Heart left ventricle (tissue), 13 donors: ENCODE measurements around the gene CCDC27.

Experiments used
- POLR2A ChIP-seq, 2 donors: fragments of 450-650 bp; IDR thresholded peaks; one replicate each; pipeline ENCODE4 v1.6.1; 2017; ENCODE audit warnings: antibody characterized with exemption in 2 of 2, mild to moderate bottlenecking in 2 of 2, moderate library complexity in 2 of 2
- TF ChIP-seq, protein P1 (sequence below), 12 donors: fragments of 200-600 bp; sonication (generic) in 4 of 12; IDR thresholded peaks; one replicate each; pipeline versions ENCODE4 v1.5.0 to v1.8.0; 2018 to 2022; ENCODE audit warnings: antibody characterized with exemption in 12 of 12, mild to moderate bottlenecking in 5 of 12
- donor health status: ischemic (EF 13 %, LVEDD 7.1; RV severe dilation, severe dysfunction).
- donor health status: DM: no; HTN: yes; CAD: no.
- donor health status: DM: no; HTN: no; CAD: no.
- donor health status: ischemic (EF 25% LVEDD 6.9; RV normal size, moderate dysfunction).
- donor health status: ischemic (EF 25% LVEDD 5.7; RV mildly dilated, moderate dysfunction).
- donor health status: ischemic (EF 35%, LVEDD 5.7; RV mildly dilated, moderate dysfunction).
- donor health status: nonischemic (EF 11% LVEDD 7.7; RV severe dilation, severe dysfunction).
- donor health status: DM: yes; HTN: yes; CAD: no.
- donor health status: PGD.
- donor health status: ischemic (EF 29% LVEDD 5.4; RV normal size, mild dysfunction).
- donor health status: nonischemic (EF 23%, LVEDD 6.1; RV moderate dilation, normal function).

DNA sequence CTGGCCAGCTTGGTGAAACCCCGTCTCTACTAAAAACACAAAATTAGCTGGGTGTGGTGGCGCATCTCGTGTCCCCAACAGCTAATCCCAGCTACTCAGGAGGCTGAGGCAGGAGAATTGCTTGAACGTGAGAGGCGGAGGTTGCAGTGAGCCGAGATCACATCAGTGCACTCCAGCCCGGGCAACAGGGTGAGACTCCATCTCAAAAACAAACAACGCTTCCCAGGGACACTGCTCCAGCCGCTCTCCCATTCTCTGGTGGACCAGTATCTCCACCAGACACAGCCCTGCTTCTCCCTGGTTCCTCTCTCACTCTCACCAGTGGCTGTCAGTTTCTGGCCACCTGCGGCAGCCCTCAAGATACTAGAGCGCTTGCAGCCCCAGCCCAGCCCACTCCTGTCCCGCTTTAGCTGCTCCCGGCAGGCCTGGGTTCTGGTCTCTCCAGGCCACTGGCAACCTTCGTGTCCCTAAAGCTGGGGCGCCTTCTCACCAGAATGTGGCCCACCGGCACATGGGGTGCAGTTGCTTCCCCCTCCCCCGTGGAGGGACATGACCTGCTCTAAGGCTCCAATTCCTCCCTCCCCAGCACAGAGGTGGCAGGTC, 65.0 kb downstream of the CCDC27 start:
- TF ChIP-seq, protein P1, sequence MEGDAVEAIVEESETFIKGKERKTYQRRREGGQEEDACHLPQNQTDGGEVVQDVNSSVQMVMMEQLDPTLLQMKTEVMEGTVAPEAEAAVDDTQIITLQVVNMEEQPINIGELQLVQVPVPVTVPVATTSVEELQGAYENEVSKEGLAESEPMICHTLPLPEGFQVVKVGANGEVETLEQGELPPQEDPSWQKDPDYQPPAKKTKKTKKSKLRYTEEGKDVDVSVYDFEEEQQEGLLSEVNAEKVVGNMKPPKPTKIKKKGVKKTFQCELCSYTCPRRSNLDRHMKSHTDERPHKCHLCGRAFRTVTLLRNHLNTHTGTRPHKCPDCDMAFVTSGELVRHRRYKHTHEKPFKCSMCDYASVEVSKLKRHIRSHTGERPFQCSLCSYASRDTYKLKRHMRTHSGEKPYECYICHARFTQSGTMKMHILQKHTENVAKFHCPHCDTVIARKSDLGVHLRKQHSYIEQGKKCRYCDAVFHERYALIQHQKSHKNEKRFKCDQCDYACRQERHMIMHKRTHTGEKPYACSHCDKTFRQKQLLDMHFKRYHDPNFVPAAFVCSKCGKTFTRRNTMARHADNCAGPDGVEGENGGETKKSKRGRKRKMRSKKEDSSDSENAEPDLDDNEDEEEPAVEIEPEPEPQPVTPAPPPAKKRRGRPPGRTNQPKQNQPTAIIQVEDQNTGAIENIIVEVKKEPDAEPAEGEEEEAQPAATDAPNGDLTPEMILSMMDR (IDR thresholded peaks at IDR 0.05), result no peak
- no peak for TF ChIP-seq POLR2A (IDR thresholded peaks at IDR 0.05)
